H1 (cell line): ENCODE results near the gene DDOST. TPM values are rescaled to one million over a fixed set of nuclear protein-coding genes. Genes with fewer than 3 reads are reported as not detected.

Experiments
- CHD7 ChIP-seq: fragments of 300-600 bp; sonication (generic); IDR thresholded peaks from 2 replicates; pipeline ENCODE4 v1.7.1; 2012; ENCODE audit warnings: low read length, moderate library complexity, mild to moderate bottlenecking, inconsistent platforms; ENCODE audit not compliant: insufficient replicate concordance
- HDAC2 ChIP-seq, 2 experiments: fragments of 300-600 bp in 1 of 2; sonication (generic) in 1 of 2; IDR thresholded peaks; 2 replicates each; pipeline ENCODE4 v1.6.1; 2011 to 2012; ENCODE audit warnings: low read depth in 2 of 2, low read length in 2 of 2, mild to moderate bottlenecking in 2 of 2, moderate library complexity in 2 of 2, borderline replicate concordance in 1 of 2, inconsistent platforms in 1 of 2
- MAFK ChIP-seq: IDR thresholded peaks from 2 replicates; pipeline ENCODE4 v1.6.1; 2012; ENCODE audit warnings: low read depth, mild to moderate bottlenecking, improper control_type of control experiment, low read length
- MAX ChIP-seq: IDR thresholded peaks from 2 replicates; pipeline ENCODE4 v1.6.1; 2012; ENCODE audit warnings: inconsistent platforms
- SIX5 ChIP-seq: IDR thresholded peaks from 2 replicates; pipeline ENCODE4 v1.6.1; 2011; ENCODE audit warnings: mild to moderate bottlenecking, low read depth, low read length
- SP4 ChIP-seq: IDR thresholded peaks from 2 replicates; pipeline ENCODE4 v1.6.1; 2012; ENCODE audit warnings: low read length, inconsistent platforms
- SRF ChIP-seq: IDR thresholded peaks from 2 replicates; pipeline ENCODE4 v1.6.1; 2011; ENCODE audit warnings: mild to moderate bottlenecking, low read depth, low read length, moderate library complexity
- TCF12 ChIP-seq: IDR thresholded peaks from 2 replicates; pipeline ENCODE4 v1.6.1; 2011; ENCODE audit warnings: low read depth, mild to moderate bottlenecking, low read length
- polyA plus RNA-seq, 7 experiments: library from polyadenylated mRNA; depleted of rRNA in 3 of 7; stranded (reverse) in 5 of 7; unstranded in 2 of 7; fragments of >200 nt in 5 of 7; fragments of 200-250 nt in 2 of 7; gene quantifications; 1 replicate in 5 of 7; 2 replicates in 1 of 7; 4 replicates in 1 of 7; pipeline versions ENCODE4 v1.2.1 to v1.2.3, GENCODE V29; 2011 to 2013; ENCODE audit warnings: missing spikeins in 2 of 7, mixed read lengths in 2 of 7
- total RNA-seq: library from RNA; stranded (reverse); fragmentation: NEBNext Ultra II Directional; extraction: Animal tissue kit (Norgen Biotek cat#: 25700); gene quantifications from 2 replicates; pipeline ENCODE4 v1.2.1, GENCODE V29; 2021

DDOST gene
- total and polyA plus RNA-seq, 2 of the 8 experiments (the other 6 are each of a cell fraction or from before 2014, with no cell fraction given): 253 to 336 TPM

GRCh38 chr1:20693623-20694022 lies 32.5 kb upstream of the DDOST start (continued):
- TF ChIP-seq CHD7: no peak
- no peak for TF ChIP-seq SP4
- no peak for TF ChIP-seq HDAC2 (IDR thresholded peaks at IDR 0.05; ENCODE audit: borderline replicate concordance in 1 of 2, low read depth in 2 of 2, low read length in 2 of 2)
- no peak for TF ChIP-seq MAFK
- TF ChIP-seq MAX: no peak
- TF ChIP-seq SRF: no peak
- TF ChIP-seq SIX5: no peak
- no peak for TF ChIP-seq TCF12
